ENCODE results near the gene AK9.

Gene AK9

DNA sequence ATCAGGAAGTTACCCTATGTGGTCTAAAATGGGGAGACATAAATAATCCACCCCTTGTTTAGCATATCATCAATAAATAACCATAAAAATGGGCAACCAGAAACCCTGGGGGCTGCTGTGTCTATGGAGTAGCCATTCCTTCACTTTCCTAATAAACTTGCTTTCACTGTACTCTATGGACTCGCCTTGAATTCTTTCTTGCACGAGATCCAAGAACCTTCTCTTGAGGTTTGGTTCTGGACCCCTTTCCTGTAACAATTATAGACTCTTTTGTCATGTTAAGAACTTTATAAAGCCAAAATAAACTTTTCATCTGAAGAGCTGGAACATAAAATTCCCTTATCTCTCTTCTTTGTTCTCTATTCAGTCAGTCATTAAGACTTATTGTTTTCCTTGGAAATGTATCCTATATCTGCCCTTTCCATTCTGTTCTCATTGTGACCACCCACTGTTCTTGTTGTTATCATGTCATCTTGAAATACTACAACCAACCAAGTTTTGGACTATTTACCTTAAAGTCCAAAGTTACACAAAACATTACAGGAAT lies 178.7 kb downstream of the AK9 start:
- peak; percentile 44 for DNase-seq (ENCODE audit: low read depth, low spot score)

DNA sequence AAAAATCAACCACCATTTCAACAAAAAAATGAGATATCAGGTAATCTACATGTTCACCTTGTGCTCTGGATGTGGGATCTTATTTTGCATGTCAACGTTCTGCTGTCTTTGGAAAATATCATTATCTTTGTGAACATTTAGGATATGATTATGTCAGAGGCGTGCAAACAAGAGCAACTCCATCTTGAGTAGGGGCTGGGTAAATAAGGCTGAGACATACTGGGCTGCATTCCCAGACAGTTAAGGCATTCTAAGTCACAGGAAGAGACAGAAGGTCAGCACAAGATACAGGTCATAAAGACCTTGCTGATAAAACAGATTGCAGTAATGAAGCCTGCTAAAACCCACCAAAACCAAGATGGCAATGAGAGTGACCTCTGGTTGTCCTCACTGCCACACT lies 179.2 kb downstream of the AK9 start:
- peak; percentile 11 for DNase-seq (ENCODE audit: low read depth, low spot score)

DNA sequence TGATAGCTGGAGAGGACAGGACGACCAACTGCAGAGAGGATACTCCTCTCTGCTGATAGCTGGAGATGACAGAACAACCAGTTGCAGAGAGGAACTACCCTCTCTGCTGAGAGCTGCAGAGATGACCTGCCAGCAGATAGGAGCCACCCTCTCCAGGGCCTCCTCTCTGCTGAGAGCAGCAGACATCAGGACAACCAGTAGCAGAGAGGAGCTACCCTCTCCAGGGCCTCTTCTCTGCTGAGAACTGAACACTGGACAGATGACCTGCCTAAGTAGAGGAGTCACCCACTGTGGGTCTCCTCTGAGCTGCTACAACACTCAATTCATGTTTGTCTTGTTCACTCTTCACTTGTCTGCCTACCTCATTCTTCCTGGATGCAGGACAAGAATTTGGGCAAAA lies 180.6 kb downstream of the AK9 start:
- no peak for DNase-seq (ENCODE audit: low read depth, low spot score)

DNA sequence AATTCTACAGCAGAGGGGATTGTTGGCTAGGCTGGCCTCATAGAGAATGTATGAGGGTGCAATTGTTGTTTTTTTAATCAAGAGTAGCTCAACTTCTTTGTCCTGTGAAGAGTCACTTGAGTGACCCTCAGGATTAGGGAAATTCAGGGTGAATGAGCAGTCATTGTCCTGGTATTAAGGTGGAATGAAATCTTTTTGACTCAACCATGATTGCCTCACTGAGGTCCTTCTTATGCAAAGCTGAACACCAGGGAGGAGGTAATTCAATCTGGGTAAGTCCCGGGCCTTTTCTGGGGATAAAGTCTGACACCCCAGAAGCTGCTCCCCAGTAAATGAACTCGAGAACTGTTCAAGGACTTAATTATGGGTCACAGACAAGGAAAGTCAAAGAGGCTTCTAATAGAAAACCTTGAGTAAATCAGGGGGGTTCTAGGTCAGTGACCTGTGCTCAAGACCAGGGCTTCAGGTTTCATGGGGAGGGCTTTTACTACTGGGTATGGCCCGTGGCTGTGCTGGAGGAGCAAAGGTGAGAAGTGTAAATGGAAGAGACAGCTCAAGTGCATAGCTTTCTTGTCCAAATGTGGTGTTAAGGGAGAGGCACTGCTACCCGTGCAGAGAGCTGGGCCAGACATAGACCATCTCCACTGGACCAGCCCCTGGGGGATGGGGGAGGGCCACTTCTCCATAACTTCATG lies 182.7 kb downstream of the AK9 start:
- DNase-seq (ENCODE audit: low read depth, low spot score) = no peak

DNA sequence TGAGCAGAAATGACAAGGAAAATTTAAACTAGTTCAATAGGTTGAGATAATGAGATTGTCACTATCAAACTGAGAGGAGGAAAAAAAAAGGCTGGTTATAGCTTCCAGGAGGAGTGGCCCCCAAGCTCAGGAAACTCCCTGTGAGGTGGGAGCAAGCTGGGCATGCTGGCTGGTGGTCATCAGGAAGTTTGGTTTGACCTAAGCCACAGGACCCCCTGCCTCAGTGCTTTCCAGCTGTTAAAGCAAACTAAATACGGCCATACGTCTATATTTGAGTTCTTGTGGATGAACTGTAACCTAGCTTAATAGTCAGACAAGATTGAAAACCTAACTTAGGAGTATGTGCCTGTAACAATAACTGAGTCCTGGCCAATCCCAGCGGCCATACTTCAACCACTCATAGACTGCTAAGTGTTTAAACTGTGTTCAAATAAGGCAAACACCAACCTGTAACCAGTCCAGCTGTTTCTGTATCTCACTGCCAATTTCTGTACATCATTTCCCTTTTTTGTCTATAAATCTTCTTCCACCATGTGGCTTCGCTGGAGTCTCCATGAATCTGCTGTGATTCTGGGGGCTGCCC lies 183.4 kb downstream of the AK9 start:
- no peak for DNase-seq (ENCODE audit: low read depth, low spot score)

DNA sequence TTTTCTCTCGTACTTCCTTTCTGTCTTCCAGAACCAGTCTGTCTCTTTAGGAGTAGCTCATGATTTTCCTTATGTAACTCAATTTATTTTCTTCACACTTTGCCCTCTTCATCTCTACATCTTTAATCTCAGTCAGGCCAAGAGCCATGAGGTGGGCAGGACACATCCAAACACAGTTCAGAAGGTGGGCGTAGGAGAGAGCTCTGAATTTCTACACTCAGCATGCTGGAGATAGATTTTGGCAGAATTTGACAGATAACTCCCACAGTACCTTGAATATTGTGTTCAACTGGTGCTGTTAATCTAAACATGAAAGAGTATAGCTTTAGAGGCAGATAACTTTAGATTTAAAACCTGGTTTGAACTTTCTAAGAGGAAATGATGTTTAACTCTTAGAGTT lies 184.2 kb downstream of the AK9 start:
- DNase-seq (ENCODE audit: low read depth, low spot score) = no peak

DNA sequence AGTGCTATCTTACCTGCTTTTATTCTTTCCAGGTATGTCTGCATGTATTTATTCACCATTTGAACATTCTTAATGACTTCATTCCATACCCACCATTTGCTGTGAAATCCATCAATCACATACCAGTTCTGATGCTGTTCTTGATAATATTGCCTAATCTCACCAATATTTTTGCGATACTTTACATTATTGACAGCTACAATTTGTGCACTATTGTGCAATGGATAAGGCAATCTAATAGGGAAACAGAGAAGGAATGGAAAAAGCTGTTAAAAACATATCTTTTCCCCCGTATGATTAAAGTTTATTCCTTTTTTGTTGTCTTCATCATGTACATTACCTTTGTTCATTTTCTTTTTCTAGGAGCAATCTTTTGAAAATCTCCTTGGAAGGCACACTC lies 184.7 kb downstream of the AK9 start:
- no peak for DNase-seq (ENCODE audit: low read depth, low spot score)

DNA sequence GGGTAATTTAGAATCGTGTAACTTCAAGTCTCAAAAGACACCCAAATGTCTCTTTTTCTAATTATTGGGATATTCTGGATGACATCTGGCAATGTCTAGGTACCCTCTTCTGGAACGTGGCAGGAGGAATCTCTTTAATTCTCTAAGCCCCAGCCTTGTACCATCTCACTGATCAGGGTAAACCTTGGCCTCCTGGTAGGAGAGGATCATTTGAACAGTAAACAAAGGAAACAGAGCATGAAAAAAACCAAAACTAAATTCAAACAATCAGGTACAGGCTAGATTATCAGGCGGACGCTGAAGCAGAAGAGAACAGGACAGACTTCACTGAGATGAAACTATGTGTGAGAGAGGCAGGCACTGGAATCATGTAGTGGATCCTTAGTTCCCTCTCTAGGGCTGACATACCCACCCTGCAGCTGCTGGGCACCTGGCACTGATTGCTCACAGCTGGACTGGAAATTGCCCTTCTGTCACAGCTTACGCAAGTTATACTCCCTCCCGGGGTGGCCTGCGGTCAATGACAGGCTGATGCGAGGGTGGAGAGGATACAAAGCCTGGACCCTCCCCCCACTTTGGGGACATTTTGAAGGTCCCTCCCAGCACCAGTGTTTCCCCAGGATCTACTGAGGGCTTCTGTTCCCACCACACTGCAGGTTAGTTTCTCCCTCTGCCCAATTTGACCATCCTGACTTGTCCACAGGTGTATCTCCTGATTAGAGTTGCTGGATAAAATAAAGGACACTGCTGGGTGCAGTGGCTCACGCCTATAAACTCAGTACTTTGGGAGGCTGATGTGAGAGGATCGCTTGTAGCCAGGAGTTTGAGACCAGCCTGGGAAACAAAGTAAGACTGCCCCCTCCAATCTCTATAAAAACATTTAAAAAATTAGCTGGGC lies 187.4 kb downstream of the AK9 start:
- no peak for DNase-seq (ENCODE audit: low read depth, low spot score)

DNA sequence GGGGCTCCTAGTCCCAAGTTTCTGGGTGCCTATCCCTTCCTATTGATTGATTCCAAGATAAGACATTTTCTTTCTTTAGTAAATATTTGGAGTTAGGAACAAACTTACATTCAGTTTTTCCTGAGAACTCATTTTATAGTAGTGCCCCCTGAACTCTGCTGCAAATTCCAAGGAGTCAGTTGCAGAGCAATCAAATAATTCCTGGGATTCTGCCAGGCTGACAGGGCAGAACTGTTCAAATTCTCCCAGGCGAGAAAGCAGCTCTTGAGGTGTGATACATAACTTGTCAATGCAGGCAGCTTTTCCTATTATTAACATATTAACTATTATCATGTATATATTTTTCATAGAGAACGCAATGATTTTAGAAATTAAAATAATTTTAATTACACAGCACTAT lies 192.1 kb downstream of the AK9 start:
- peak; percentile 17 for DNase-seq (ENCODE audit: low read depth, low spot score)

DNA sequence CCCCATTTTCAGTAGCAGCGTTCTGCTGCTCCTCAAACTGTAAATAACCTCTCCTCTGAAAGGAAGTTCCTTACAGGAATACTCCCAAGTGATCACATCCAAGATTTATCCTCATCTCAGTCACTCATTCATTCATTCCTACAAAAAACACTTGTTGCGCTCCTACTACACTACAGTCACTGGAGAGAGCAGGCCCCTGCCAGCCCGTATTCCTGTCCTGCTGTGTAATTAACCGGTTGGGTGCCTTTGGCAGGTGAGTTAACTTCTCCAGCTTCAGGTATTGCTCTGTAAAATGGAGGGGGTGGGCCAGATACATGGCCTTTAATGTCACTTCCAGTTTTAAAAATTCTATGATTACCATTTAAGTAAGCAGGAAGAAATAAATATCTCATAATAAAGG lies 192.9 kb downstream of the AK9 start:
- no peak for DNase-seq (ENCODE audit: low read depth, low spot score)

DNA sequence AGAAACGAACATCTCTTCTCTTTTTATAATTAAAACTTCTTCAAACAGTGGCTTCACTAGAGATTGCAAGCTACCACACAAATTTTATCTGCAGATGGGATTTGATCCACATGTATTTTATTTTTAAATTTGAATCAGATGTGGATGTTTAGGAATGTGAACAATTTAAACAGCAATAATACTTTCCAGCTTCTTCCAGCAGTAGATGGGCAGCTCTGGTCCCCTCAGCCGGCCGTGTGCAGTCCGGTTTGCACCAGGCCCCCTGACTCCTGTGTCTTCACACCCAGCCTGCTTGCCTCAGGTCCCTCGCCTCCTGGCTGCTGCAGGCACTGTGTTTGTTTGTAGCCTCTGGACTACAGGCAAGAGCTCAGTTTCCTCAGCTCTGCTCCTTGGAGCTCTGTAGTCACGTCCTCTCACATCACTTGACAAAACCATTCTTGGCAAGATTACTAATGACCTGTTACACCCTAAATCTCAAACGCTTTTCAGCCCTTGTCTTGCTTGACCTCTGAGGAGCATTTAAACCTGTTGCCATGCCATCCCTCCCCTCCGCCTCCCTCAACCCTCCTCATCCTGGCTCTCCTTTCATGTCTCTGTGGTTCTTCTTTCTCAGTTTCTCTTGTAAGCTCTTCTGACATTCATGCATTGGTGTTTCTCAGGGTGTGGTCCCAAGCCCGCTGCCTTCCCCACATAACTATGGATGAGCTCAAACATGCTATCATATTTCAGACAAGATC lies 194.8 kb downstream of the AK9 start:
- DNase-seq (ENCODE audit: low read depth, low spot score) = no peak

DNA sequence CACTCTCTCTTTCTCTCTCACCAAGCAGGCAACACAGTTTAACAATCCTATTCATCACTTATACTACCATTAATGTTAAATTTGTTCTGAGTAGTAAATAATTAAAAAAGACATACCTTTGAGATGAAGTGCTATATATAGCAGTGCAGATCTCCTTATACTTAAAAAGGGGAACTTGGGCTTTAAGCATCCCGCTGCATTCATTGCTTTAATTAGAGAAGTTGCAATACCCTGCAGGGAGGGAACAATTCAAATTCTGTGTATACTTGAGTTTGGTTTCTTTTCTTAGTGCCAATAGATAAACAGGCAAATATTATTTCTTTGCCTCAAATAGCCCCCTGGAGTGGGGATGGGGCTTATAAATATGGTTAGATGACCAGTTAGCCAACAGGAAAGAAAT lies 197.1 kb downstream of the AK9 start:
- DNase-seq (ENCODE audit: low read depth, low spot score) = no peak

DNA sequence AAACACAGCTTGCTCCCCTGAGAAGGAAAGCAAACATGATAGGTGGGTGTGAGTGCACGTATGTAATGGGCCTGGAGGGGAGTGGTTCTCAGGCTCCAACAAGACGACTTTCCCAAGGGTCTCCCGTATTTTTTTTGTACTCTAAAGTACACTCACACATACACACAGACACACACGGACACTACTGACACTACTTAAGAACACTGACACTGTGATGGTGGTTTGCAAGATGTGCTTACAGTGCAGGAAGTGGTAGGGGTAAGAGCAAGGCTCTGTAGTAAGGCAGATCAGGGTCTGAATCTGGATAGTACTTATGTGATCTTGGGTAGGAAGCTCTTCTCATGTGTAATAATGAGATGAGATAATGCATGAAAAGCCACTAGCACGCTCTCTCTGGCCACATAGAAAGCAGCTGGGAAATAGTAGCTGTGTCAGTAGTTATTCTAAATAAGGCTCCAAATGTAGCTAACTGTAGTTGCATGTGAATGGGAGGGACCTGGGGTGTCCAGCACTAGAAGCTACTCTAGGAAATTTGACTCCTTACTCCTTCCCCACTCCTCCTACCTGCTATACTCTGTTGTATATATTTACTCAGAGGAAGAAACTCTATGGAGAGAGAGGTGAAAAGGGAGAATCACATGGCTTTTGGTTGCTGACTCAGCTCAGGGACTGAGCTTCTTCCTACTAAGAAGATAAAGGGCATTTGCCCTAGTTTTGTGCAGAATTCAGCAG lies 199.6 kb downstream of the AK9 start:
- no peak for DNase-seq (ENCODE audit: low read depth, low spot score)

DNA sequence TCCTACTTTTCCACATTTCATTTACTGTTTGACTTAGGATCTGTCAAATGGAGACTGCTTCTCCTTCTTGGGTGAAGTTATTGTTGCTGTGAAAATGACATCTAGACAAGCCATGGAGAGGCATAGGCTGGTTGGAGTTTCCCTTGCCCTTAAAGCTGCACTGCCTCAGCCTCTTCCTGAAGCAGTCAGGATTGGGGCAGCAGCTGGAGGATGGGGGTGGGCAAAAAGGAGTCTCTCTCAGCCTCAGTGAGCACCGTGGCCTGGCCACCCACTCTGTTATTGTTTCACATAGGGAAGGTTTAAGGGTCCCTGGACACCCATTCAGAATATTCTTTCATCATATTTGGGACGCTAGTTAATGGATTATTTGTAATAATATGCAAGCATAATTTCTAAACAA lies 200.3 kb downstream of the AK9 start:
- DNase-seq (ENCODE audit: low read depth, low spot score) = no peak

DNA sequence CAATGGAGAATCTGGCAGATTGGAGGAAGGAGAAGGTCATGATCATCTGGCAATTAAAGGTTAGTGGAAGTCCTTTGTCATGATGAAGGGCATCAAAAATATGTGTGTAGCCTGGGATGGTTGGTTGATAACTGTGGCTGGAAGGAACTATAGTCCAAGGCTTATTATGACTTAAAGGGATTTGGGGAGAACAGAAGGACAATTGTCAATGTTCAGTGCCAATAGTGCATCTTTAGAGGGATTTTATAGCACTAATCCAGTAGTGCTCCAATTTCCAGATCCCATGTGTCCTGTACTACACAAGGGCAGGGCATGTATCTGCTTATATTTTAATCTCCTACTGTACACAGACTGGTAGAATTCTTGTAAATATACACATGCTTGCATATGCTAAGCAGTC lies 203.0 kb downstream of the AK9 start:
- no peak for DNase-seq (ENCODE audit: low read depth, low spot score)

DNA sequence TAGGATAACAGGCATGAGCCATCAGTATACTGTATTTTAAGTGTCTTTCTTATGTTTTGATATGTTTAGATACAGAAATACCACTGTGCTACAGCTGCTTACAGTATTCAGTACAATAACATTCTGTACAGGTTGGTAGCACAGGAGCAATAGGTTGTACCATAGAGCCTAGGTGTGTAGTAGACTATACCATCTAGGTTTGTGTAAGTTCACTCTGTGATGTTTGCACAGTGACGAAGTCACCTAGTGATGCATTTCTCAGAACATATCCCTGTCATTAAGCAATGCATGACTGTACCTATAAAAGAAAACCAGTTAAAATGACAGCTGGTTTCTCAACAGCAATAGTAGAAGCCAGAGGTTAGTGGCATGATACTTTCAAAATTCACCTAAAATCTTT lies 204.9 kb downstream of the AK9 start:
- no peak for DNase-seq (ENCODE audit: low read depth, low spot score)

DNA sequence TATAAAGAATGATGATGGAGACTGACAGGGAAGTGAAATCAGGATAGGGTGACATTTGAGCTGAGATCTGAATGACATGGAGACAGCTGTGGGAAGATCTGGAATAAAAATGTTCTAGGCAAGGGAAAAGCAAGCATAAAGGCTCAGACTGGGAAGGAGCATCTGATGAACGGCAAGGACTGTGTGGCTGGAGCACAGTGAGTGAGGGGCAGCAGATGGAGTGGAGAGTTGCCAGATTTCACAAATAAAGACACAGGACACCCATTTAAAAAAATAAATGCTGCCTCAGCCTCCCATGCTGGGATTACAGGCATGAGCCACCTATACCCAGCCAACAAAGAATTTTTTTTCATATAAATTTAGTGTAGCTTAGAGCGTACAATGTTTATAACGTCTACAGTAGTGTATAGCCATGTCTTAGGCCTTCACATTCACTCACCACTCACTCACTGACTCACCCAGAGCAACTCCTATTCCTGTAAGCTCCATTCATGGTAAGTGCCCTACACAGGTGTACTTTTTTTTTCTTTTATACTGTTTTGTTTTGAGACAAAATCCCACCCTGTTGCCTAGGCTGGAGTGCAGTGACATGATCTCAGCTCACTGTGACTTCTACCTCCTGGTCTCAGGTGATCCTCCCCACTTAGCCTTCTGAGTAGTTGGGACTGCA lies 205.6 kb downstream of the AK9 start:
- DNase-seq (ENCODE audit: low read depth, low spot score) = no peak

DNA sequence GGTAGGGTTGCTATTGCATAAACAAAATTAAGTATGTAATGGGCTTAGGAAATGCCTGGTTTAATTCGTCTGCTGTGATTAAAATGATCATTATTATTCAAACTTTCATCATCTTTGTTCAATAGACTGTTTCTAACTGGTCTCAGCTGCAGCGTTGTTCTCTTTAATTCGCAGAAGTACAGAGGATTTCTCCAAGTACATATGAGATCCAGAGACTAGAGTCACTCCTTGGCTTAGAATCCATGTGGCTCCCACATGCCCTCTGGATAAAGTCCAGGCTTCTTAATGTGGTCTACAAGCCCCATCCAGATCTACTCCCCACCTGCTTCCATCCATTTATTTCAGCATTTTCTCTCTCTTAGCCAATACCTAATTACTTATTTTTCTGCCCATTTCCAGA lies 206.9 kb downstream of the AK9 start:
- DNase-seq (ENCODE audit: low read depth, low spot score) = no peak

DNA sequence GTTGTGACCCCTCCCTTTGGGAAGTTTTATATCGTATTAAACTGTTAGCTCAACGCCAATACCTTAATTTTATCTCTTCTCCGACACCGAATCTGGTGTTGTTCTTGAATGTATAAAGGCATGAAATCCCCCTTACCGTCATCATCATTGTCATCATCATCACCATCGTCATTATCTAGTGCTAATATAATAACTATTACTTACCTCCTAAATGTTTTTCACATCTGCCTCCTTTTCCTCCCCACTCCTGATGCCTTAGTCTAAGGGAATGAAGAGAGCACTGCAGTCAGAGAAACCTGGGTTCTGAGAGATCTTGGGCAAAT lies 207.3 kb downstream of the AK9 start:
- no peak for DNase-seq (ENCODE audit: low read depth, low spot score)

DNA sequence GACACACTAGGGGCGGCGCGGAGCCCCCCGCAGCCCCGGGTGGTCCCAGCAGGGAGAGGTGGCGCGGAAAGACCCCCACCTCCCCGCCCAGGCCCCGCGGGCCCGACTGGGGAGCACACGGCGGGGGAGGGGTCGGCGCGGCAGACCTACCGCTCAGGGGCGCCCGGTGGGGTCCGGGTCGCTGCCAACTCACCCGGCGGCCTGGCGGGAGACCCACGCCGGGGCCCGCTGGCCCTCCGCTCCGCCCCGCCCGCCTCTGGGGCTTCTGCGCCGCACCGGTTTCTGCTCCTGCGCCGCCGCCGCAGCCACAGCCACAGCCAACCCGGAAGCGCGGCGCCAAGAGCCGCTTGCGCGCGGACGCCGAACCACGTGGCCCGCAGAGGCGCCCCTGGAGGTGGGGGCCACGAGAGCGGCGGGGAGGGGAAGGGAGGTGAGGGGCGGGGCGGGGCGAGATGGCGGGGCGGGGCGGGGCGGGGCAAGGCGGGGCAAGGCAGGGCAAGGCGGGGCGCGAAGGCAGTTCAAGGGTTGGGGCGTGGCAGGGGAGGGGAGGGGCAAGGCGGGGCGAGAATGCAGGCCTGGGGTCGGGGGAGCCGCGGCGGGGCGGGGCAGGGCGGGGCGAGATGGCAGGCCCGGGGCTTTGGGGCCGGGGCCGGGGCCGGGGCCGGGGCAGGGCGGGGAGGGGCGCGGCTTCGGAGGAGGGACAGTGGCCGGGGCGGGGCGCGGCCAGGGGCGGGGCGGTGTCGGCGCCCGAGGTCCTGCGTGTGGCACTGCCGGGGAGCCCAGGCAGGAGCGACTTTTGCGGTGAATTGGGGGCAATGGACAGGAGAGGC lies 207.9 kb downstream of the AK9 start, which contains the start of gene ZBTB24:
ZBTB24 (minus strand) TSS at position 315 of the 830 bp plus-strand sequence. CDS start 1,193 bp downstream, outside the sequence.
- peak; percentile 96 for DNase-seq (ENCODE audit: low read depth, low spot score)

Data from astrocyte of the hippocampus (primary cell).